ENCODE data around the gene HSD17B12. TPM values are rescaled to one million over a fixed set of nuclear protein-coding genes. Genes with fewer than 3 reads are reported as not detected.

The HSD17B12 gene
- total and polyA plus RNA-seq, 2 experiments from 2014 or later: 128 to 168 TPM

DNA sequence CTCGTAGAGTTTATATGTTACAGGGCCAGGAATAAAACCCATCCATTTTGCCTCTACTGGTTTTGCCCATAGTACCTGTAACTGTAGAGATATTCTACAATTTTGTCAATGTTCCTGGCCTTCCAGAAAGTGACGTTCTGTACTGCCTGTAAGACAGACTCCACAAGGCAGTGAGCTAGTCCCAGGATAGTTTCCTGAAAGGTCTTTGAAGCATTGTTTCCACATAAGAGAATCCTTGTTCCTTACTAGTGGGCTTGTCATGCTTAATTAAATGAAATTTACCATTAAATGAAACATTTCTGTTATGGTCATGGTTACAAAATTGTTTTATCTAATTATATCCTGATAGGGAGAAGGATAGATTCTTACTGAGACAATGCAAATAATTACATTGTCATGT lies 80.4 kb downstream of the HSD17B12 start:
- H3K4me3 ChIP-seq: no peak overlapping the region
- Mint-ChIP-seq H3K27ac (no peak overlapping the region), H3K4me3 (no peak overlapping the region), H3K27me3 (ENCODE audit: insufficient read depth, low read depth, poor library complexity) (peaks cover 3% of the 10 kb centered on the region), H3K36me3 (ENCODE audit: low read depth) (peaks cover 30% of the 10 kb centered on the region), H3K9me3 (peaks cover 4% of the 10 kb centered on the region; the same call in 1 of the 3 replicates), H3K4me1 (no peaks in the 10 kb centered on the region)
- H3K79me2 ChIP-seq (replicated peaks; ENCODE audit: insufficient read depth): peaks cover 4% of the 10 kb centered on the region; the same call in 1 of the 2 replicates
- H3F3A ChIP-seq (replicated peaks; ENCODE audit: low read depth): no peaks in the 10 kb centered on the region
- H3K27ac ChIP-seq (ENCODE audit: low read depth): no peak overlapping the region
- H3K4me2 ChIP-seq: no peak overlapping the region
- H3K27me3 ChIP-seq (ENCODE audit: insufficient read depth): no peaks in the 10 kb centered on the region
- no peaks in the 10 kb centered on the region for H3K4me1 ChIP-seq (ENCODE audit: insufficient read depth)
- H3K36me3 ChIP-seq (ENCODE audit: insufficient read depth): no peaks in the 10 kb centered on the region
- TF ChIP-seq, protein P1, sequence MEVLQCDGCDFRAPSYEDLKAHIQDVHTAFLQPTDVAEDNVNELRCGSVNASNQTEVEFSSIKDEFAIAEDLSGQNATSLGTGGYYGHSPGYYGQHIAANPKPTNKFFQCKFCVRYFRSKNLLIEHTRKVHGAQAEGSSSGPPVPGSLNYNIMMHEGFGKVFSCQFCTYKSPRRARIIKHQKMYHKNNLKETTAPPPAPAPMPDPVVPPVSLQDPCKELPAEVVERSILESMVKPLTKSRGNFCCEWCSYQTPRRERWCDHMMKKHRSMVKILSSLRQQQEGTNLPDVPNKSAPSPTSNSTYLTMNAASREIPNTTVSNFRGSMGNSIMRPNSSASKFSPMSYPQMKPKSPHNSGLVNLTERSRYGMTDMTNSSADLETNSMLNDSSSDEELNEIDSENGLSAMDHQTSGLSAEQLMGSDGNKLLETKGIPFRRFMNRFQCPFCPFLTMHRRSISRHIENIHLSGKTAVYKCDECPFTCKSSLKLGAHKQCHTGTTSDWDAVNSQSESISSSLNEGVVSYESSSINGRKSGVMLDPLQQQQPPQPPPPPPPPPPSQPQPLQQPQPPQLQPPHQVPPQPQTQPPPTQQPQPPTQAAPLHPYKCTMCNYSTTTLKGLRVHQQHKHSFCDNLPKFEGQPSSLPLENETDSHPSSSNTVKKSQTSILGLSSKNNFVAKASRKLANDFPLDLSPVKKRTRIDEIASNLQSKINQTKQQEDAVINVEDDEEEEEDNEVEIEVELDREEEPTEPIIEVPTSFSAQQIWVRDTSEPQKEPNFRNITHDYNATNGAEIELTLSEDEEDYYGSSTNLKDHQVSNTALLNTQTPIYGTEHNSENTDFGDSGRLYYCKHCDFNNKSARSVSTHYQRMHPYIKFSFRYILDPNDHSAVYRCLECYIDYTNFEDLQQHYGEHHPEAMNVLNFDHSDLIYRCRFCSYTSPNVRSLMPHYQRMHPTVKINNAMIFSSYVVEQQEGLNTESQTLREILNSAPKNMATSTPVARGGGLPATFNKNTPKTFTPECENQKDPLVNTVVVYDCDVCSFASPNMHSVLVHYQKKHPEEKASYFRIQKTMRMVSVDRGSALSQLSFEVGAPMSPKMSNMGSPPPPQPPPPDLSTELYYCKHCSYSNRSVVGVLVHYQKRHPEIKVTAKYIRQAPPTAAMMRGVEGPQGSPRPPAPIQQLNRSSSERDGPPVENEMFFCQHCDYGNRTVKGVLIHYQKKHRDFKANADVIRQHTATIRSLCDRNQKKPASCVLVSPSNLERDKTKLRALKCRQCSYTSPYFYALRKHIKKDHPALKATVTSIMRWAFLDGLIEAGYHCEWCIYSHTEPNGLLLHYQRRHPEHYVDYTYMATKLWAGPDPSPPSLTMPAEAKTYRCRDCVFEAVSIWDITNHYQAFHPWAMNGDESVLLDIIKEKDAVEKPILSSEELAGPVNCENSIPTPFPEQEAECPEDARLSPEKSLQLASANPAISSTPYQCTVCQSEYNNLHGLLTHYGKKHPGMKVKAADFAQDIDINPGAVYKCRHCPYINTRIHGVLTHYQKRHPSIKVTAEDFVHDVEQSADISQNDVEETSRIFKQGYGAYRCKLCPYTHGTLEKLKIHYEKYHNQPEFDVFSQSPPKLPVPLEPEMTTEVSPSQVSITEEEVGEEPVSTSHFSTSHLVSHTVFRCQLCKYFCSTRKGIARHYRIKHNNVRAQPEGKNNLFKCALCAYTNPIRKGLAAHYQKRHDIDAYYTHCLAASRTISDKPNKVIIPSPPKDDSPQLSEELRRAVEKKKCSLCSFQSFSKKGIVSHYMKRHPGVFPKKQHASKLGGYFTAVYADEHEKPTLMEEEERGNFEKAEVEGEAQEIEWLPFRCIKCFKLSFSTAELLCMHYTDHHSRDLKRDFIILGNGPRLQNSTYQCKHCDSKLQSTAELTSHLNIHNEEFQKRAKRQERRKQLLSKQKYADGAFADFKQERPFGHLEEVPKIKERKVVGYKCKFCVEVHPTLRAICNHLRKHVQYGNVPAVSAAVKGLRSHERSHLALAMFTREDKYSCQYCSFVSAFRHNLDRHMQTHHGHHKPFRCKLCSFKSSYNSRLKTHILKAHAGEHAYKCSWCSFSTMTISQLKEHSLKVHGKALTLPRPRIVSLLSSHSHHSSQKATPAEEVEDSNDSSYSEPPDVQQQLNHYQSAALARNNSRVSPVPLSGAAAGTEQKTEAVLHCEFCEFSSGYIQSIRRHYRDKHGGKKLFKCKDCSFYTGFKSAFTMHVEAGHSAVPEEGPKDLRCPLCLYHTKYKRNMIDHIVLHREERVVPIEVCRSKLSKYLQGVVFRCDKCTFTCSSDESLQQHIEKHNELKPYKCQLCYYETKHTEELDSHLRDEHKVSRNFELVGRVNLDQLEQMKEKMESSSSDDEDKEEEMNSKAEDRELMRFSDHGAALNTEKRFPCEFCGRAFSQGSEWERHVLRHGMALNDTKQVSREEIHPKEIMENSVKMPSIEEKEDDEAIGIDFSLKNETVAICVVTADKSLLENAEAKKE (CRISPR knock-in tag; IDR thresholded peaks at IDR 0.05): no peak
- TF ChIP-seq EZH2phosphoT487 (IDR thresholded peaks at IDR 0.05; ENCODE audit: unreplicated experiment) (no peak), NANOG (IDR thresholded peaks at IDR 0.05; ENCODE audit: borderline replicate concordance) (no peak), POLR2AphosphoS5 (IDR thresholded peaks at IDR 0.05; ENCODE audit: low read depth) (no peak), ZNF331 (CRISPR knock-in tag; IDR thresholded peaks at IDR 0.05; ENCODE audit: low read depth) (no peak), JUNB (IDR thresholded peaks at IDR 0.05; ENCODE audit: unreplicated experiment) (no peak), CREB1 (CRISPR knock-in tag; IDR thresholded peaks at IDR 0.05; ENCODE audit: low read depth) (no peak), ZNF114 (CRISPR knock-in tag; IDR thresholded peaks at IDR 0.05) (no peak), STAT1 (IDR thresholded peaks at IDR 0.05; ENCODE audit: unreplicated experiment) (no peak), EZH2 (IDR thresholded peaks at IDR 0.05; ENCODE audit: low read depth, unreplicated experiment) (no peak)
- TF ChIP-seq, protein P2, sequence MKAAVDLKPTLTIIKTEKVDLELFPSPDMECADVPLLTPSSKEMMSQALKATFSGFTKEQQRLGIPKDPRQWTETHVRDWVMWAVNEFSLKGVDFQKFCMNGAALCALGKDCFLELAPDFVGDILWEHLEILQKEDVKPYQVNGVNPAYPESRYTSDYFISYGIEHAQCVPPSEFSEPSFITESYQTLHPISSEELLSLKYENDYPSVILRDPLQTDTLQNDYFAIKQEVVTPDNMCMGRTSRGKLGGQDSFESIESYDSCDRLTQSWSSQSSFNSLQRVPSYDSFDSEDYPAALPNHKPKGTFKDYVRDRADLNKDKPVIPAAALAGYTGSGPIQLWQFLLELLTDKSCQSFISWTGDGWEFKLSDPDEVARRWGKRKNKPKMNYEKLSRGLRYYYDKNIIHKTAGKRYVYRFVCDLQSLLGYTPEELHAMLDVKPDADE (IDR thresholded peaks at IDR 0.05): no peak
- TF ChIP-seq, protein P3, sequence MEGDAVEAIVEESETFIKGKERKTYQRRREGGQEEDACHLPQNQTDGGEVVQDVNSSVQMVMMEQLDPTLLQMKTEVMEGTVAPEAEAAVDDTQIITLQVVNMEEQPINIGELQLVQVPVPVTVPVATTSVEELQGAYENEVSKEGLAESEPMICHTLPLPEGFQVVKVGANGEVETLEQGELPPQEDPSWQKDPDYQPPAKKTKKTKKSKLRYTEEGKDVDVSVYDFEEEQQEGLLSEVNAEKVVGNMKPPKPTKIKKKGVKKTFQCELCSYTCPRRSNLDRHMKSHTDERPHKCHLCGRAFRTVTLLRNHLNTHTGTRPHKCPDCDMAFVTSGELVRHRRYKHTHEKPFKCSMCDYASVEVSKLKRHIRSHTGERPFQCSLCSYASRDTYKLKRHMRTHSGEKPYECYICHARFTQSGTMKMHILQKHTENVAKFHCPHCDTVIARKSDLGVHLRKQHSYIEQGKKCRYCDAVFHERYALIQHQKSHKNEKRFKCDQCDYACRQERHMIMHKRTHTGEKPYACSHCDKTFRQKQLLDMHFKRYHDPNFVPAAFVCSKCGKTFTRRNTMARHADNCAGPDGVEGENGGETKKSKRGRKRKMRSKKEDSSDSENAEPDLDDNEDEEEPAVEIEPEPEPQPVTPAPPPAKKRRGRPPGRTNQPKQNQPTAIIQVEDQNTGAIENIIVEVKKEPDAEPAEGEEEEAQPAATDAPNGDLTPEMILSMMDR (conservative IDR thresholded peaks at IDR 0.05; ENCODE audit: low read depth in 2 of 2): no peak
- TF ChIP-seq, protein P4, sequence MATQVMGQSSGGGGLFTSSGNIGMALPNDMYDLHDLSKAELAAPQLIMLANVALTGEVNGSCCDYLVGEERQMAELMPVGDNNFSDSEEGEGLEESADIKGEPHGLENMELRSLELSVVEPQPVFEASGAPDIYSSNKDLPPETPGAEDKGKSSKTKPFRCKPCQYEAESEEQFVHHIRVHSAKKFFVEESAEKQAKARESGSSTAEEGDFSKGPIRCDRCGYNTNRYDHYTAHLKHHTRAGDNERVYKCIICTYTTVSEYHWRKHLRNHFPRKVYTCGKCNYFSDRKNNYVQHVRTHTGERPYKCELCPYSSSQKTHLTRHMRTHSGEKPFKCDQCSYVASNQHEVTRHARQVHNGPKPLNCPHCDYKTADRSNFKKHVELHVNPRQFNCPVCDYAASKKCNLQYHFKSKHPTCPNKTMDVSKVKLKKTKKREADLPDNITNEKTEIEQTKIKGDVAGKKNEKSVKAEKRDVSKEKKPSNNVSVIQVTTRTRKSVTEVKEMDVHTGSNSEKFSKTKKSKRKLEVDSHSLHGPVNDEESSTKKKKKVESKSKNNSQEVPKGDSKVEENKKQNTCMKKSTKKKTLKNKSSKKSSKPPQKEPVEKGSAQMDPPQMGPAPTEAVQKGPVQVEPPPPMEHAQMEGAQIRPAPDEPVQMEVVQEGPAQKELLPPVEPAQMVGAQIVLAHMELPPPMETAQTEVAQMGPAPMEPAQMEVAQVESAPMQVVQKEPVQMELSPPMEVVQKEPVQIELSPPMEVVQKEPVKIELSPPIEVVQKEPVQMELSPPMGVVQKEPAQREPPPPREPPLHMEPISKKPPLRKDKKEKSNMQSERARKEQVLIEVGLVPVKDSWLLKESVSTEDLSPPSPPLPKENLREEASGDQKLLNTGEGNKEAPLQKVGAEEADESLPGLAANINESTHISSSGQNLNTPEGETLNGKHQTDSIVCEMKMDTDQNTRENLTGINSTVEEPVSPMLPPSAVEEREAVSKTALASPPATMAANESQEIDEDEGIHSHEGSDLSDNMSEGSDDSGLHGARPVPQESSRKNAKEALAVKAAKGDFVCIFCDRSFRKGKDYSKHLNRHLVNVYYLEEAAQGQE (IDR thresholded peaks at IDR 0.05; ENCODE audit: unreplicated experiment): no peak
- H4K20me1 ChIP-seq (replicated peaks; ENCODE audit: insufficient read depth): 0 out of 2 replicates have a peak, but pooled peaks cover 3% of the 10 kb centered on the region
- no peak for ATAC-seq
- DNase-seq (ENCODE audit: low spot score): no peak
- no peaks in the 10 kb centered on the region for H3K9me2 ChIP-seq (ENCODE audit: insufficient read depth)
- H2AFZ ChIP-seq: no peak overlapping the region

Measured in GM23338 (cell line).